GM12873 (cell line): ENCODE data around the gene VTN.

ENCODE experiments used
- TF ChIP-seq, protein P1 (sequence below): IDR thresholded peaks from 2 replicates; pipeline ENCODE4 v1.5.1; 2012; ENCODE audit warnings: low read depth, mild to moderate bottlenecking, moderate library complexity, low read length, control low read depth; ENCODE audit not compliant: insufficient read depth; ENCODE audit errors: missing control alignments

Gene VTN

DNA sequence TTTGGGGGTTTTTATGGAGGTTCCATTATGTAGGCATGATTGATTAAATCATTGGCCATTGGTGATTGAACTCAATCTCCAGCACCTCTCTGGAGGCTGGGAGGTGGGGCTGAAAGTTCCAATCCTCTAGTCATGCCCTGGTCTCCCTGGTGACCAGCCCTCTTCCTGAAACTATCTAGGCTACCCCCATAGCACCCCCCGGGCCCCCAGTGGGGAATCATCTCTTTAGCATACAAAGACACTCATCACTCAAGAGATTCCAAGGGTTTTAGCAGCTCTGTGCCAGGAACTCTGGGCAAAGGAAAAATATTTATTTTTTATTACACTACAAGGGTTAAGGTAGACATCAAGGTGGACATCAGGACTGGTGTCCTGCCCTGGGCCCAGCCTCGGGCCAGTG lies 25.3 kb upstream of the VTN start:
- TF ChIP-seq, protein P1, sequence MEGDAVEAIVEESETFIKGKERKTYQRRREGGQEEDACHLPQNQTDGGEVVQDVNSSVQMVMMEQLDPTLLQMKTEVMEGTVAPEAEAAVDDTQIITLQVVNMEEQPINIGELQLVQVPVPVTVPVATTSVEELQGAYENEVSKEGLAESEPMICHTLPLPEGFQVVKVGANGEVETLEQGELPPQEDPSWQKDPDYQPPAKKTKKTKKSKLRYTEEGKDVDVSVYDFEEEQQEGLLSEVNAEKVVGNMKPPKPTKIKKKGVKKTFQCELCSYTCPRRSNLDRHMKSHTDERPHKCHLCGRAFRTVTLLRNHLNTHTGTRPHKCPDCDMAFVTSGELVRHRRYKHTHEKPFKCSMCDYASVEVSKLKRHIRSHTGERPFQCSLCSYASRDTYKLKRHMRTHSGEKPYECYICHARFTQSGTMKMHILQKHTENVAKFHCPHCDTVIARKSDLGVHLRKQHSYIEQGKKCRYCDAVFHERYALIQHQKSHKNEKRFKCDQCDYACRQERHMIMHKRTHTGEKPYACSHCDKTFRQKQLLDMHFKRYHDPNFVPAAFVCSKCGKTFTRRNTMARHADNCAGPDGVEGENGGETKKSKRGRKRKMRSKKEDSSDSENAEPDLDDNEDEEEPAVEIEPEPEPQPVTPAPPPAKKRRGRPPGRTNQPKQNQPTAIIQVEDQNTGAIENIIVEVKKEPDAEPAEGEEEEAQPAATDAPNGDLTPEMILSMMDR: no peak

DNA sequence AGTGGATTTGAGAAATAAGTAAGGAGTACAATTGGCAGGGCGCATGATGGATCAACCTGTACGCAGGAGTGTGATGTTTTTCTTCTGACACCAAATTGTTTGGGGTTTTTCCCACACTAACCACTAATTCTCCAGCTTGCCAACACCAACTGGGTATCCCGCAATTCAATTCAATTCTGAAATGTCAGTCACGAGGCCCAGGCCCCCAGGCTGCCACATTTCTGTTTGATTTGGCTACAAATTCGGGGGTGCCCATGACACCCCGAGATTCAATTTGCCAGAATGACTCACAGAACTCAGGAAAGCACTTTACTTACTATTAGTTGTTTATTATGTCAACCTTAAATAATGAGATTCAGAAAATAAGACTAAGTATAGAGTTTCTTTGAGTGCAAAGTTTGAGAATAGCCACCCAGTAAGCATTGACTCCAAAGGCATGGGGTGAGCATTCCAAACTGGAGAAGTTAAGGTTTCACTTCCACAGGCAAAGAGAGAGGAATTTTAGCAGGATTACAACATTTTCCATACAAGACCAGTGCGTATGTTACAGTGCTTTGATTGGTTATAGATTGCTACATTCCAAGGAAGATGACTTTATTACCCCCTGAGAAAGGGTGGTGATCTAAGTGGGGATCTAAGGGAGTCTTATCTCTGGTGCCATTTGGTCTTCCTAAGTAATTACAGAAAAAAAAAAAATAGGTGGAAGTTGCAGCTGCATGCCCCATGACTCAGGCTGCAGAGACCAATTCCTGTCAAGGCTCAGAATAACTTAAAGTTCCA lies 24.4 kb upstream of the VTN start:
- TF ChIP-seq, protein P1: no peak

DNA sequence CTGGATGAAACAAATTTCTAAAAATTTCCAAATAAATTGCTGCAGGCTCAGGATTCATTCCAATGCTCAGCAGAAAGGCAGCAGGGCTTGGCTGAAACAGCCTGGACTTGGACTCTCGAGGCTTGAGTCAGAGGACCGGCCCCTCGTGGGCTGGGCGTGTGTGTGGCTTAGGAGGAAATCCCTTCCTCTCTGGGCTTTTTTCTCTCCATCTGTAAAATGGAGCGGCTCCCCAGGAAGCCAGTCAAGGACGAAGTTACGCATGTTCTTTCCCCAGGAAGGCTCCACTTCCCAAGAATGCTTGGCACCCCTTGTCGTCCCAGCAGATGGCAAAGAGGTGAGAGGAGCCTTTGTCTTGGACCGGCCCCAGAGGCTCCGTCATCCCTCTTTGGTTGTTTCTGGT lies 22.4 kb upstream of the VTN start:
- TF ChIP-seq, protein P1: no peak

DNA sequence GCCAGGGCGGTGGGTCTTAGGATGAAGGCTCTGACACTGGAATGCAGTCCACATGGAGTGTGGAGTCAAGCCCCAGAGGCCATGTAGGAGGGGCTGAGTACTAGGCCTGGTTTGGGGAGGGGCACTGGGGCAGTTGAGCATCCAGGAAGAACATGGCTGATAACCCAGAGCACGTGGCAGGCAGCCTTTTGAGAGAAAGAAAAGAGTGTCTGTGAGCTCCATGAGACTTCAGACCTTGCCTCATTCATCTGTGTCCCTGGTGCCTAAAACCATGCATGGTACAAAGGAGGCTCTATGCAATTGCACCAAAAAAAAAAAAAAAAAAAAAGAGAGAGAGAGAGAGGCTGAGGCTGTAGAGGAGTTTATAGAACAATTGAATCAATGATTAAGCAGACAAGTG lies 21.3 kb upstream of the VTN start:
- TF ChIP-seq, protein P1: no peak

DNA sequence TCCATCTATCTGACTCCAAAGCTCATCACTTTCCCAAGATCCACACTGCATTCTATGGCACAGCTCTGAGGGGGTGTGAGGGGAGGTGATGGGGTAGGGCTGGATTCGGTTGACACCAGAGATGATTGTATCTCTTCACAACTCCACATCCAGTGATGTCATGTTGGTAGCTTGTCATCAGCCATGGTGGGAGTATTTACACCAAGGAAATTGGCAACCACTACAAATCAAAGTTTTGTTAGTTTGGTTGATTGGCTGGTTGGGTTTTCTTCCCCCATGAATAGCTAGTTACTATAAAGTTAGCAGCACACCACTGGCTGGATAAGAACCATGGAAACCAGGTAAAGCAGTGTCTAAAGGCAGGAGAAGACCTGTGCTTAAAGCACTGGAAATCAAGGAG lies 20.9 kb upstream of the VTN start:
- TF ChIP-seq, protein P1: no peak

DNA sequence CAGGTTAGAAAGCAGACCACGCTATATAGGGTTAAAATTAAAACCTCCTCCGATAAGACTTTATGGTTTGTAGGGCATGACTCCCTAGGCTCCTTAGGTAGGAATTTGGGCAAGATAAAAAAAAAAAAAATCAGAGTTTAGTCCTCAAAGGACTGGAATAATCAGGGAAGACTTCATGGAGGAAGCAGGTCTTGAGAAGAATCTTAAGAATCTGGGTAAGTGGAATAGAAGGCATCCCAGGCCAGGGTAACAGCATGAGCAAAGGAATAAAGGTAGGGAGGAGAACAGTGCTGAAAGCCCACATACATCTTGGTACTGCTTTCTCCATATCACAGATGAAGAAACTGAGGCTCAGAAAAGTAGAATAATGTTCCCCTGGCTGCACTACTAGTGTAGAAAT lies 20.5 kb upstream of the VTN start:
- TF ChIP-seq, protein P1: no peak

DNA sequence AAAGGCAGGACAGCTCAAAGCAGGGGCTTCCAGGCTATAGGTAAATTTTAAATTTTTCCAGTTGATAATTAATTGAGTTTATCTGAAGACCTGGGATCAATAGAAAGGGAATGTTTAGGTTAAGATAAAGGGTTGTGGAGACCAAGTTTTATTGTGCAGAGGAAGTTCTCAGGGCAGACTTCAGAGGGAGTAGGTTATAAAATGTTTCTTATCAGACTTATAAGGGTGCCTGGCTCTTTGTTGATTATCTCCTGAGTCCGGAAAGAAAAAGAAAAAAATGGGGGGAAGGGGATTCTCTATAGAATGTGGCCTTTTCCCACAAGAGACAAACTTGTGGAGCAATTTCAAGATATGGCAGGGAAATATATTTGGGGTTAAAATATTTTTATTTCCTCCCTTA lies 20.0 kb upstream of the VTN start:
- TF ChIP-seq, protein P1: no peak

DNA sequence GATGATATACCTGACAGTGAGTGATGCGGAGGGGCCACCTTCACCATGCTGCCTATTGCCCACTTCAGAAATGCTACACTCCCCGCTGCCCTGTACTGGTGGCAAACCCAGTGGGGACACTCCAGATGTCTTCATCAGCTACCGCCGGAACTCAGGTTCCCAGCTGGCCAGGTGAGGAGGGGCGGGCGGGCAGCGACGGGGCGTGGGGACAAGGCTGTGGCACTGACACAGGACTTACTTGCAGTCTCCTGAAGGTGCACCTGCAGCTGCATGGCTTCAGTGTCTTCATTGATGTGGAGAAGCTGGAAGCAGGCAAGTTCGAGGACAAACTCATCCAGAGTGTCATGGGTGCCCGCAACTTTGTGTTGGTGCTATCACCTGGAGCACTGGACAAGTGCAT lies 18.0 kb upstream of the VTN start:
- TF ChIP-seq, protein P1: no peak
